Measurements from ENCODE around the gene TUT1.

TUT1 gene, protein sequence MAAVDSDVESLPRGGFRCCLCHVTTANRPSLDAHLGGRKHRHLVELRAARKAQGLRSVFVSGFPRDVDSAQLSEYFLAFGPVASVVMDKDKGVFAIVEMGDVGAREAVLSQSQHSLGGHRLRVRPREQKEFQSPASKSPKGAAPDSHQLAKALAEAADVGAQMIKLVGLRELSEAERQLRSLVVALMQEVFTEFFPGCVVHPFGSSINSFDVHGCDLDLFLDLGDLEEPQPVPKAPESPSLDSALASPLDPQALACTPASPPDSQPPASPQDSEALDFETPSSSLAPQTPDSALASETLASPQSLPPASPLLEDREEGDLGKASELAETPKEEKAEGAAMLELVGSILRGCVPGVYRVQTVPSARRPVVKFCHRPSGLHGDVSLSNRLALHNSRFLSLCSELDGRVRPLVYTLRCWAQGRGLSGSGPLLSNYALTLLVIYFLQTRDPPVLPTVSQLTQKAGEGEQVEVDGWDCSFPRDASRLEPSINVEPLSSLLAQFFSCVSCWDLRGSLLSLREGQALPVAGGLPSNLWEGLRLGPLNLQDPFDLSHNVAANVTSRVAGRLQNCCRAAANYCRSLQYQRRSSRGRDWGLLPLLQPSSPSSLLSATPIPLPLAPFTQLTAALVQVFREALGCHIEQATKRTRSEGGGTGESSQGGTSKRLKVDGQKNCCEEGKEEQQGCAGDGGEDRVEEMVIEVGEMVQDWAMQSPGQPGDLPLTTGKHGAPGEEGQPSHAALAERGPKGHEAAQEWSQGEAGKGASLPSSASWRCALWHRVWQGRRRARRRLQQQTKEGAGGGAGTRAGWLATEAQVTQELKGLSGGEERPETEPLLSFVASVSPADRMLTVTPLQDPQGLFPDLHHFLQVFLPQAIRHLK

DNA sequence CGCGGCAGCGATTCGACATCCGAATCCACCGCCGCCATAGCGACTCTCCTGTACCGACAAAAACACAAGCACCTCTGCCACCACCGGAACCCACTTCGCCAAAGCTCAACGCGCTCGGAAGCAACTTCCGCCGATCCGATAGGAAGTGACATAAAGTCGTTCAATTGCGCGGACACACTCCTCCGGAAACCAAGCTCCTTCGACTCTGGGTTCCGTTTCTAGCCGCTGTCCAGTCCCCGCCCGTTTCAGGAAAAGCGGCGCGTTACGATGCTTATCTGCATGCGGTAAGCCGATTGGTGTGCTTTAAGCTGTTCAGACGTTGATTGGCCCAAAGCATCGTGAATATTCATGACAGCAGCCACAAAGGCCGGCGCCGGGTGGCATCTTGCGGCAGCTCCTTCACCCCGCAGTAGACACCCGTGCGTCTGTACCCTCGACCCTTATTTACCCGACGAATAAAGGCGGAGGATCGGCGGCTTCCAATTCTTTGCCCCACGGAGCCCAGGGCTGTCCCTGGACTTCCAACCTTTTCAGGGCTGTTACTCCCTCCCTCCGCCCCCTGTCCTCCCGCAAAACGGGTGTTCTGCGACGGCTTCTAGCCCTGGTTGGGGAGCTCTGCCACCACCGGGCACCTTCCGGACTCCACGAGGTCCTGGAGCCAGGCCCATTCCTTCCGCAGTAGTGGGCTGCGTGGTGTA is at the start of gene TUT1:
TUT1 (minus strand) TSS at position 76 of the 698 bp plus-strand sequence; CDS start at position 38, 38 bp downstream.
- H3K4me3 ChIP-seq (ENCODE audit: control insufficient read depth, low read depth, low read length) = peak within 1 kb of the TSS; percentile 80
- DNase-seq (ENCODE audit: low read depth) = peak; percentile 98
- TF ChIP-seq, protein P1, sequence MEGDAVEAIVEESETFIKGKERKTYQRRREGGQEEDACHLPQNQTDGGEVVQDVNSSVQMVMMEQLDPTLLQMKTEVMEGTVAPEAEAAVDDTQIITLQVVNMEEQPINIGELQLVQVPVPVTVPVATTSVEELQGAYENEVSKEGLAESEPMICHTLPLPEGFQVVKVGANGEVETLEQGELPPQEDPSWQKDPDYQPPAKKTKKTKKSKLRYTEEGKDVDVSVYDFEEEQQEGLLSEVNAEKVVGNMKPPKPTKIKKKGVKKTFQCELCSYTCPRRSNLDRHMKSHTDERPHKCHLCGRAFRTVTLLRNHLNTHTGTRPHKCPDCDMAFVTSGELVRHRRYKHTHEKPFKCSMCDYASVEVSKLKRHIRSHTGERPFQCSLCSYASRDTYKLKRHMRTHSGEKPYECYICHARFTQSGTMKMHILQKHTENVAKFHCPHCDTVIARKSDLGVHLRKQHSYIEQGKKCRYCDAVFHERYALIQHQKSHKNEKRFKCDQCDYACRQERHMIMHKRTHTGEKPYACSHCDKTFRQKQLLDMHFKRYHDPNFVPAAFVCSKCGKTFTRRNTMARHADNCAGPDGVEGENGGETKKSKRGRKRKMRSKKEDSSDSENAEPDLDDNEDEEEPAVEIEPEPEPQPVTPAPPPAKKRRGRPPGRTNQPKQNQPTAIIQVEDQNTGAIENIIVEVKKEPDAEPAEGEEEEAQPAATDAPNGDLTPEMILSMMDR (IDR thresholded peaks at IDR 0.05; ENCODE audit: control insufficient read depth, insufficient read depth, low read depth, low read length, missing control alignments) = no peak

- DNase-seq (ENCODE audit: low read depth) = no peak
- no peak overlapping the region for H3K4me3 ChIP-seq (ENCODE audit: control insufficient read depth, low read depth, low read length)
- TF ChIP-seq, protein P1 (IDR thresholded peaks at IDR 0.05; ENCODE audit: control insufficient read depth, insufficient read depth, low read depth, low read length, missing control alignments) = no peak
Observed at GRCh38 chr11:62632492-62632891, 41.2 kb upstream of the TUT1 start.

GRCh38 chr11:62627713-62628112 is 36.4 kb upstream of the TUT1 start:
- TF ChIP-seq, protein P1 (IDR thresholded peaks at IDR 0.05; ENCODE audit: control insufficient read depth, insufficient read depth, low read depth, low read length, missing control alignments) = no peak
- no peak for DNase-seq (ENCODE audit: low read depth)
- H3K4me3 ChIP-seq (ENCODE audit: control insufficient read depth, low read depth, low read length) = no peak overlapping the region

GRCh38 chr11:62622476-62623089 is 31.3 kb upstream of the TUT1 start:
- H3K4me3 ChIP-seq (ENCODE audit: control insufficient read depth, low read depth, low read length) = no peak overlapping the region; the same call in 1 of the 2 replicates
- TF ChIP-seq, protein P1 (IDR thresholded peaks at IDR 0.05; ENCODE audit: control insufficient read depth, insufficient read depth, low read depth, low read length, missing control alignments) = no peak
- no peak for DNase-seq (ENCODE audit: low read depth)

GRCh38 chr11:62621567-62622470 is 30.5 kb upstream of the TUT1 start, which contains the start of gene B3GAT3:
Gene B3GAT3, minus strand, starts transcription at chr11:62621986. Its CDS starts 39 bp downstream, at chr11:62621947.
- peak within 1 kb of the TSS; percentile 61 for H3K4me3 ChIP-seq (ENCODE audit: control insufficient read depth, low read depth, low read length)
- TF ChIP-seq, protein P1 (IDR thresholded peaks at IDR 0.05; ENCODE audit: control insufficient read depth, insufficient read depth, low read depth, low read length, missing control alignments) = peak; percentile 6
- peak; percentile 91 for DNase-seq (ENCODE audit: low read depth)

All from AG09309 (cell line).